GM23338 (cell line): ENCODE measurements around the gene ZBTB26. TPM values are rescaled to one million over a fixed set of nuclear protein-coding genes. Genes with fewer than 3 reads are reported as not detected.

ENCODE experiments used
- ATAC-seq: fragments of 200-7000 bp; cut with Tn5 transposase; 3 replicates; pipeline ENCODE4 v1.9.1; 2020
- DNase-seq: peaks from one replicate; pipeline ENCODE4 v3.0.0-alpha.2; 2015; ENCODE audit warnings: low spot score
- H2AFZ ChIP-seq: fragments of 200-600 bp; sonication (generic); 2 replicates; pipeline ENCODE4 v1.8.0; 2016; ENCODE audit warnings: antibody characterized with exemption, mild to moderate bottlenecking, moderate library complexity
- H3F3A ChIP-seq: fragments of 200-600 bp; sonication (generic); replicated peaks from 2 replicates; pipeline ENCODE4 v1.8.0; 2017; ENCODE audit warnings: antibody characterized with exemption, mixed run types, low read depth
- H3K27ac ChIP-seq: fragments of 200-600 bp; sonication (generic); 2 replicates; pipeline ENCODE4 v1.6.1; 2016; ENCODE audit warnings: low read depth
- H3K27me3 ChIP-seq: fragments of 200-600 bp; sonication (generic); 2 replicates; pipeline ENCODE4 v1.8.0; 2016; ENCODE audit warnings: mild to moderate bottlenecking, mixed run types, moderate library complexity; ENCODE audit not compliant: insufficient read depth
- H3K36me3 ChIP-seq: fragments of 200-600 bp; sonication (generic); 2 replicates; pipeline ENCODE4 v1.8.0; 2016; ENCODE audit warnings: mild to moderate bottlenecking; ENCODE audit not compliant: insufficient read depth
- H3K4me1 ChIP-seq: fragments of 200-600 bp; sonication (generic); 2 replicates; pipeline ENCODE4 v1.8.0; 2016; ENCODE audit warnings: mild to moderate bottlenecking, moderate library complexity; ENCODE audit not compliant: insufficient read depth
- H3K4me2 ChIP-seq: fragments of 200-600 bp; sonication (generic); 2 replicates; pipeline ENCODE4 v1.7.1; 2017; ENCODE audit warnings: mixed run types
- H3K4me3 ChIP-seq: fragments of 200-600 bp; sonication (generic); 2 replicates; pipeline ENCODE4 v1.6.1; 2016; ENCODE audit warnings: mixed run types
- H3K79me2 ChIP-seq: fragments of 200-600 bp; sonication (generic); replicated peaks from 2 replicates; pipeline ENCODE4 v1.8.0; 2017; ENCODE audit warnings: mild to moderate bottlenecking; ENCODE audit not compliant: insufficient read depth
- H3K9me2 ChIP-seq: fragments of 200-600 bp; sonication (generic); 2 replicates; pipeline ENCODE4 v1.8.0; 2017; ENCODE audit not compliant: insufficient read depth
- H4K20me1 ChIP-seq: fragments of 200-600 bp; sonication (generic); replicated peaks from 2 replicates; pipeline ENCODE4 v1.8.0; 2017; ENCODE audit warnings: mild to moderate bottlenecking; ENCODE audit not compliant: insufficient read depth
- H3K27ac Mint-ChIP-seq: 2 replicates; pipeline ENCODE4 v1.8.0; 2020; ENCODE audit warnings: inconsistent platforms, mild to moderate bottlenecking, moderate library complexity, mixed read lengths
- H3K27me3 Mint-ChIP-seq: 3 replicates; pipeline ENCODE4 v1.8.0; 2022; ENCODE audit warnings: low read depth, mild to moderate bottlenecking, moderate library complexity, mixed read lengths, inconsistent platforms; ENCODE audit not compliant: insufficient read depth, poor library complexity
- H3K36me3 Mint-ChIP-seq: 3 replicates; pipeline ENCODE4 v1.8.0; 2021; ENCODE audit warnings: low read depth, mild to moderate bottlenecking, inconsistent platforms, moderate library complexity, mixed read lengths
- H3K4me1 Mint-ChIP-seq: 3 replicates; pipeline ENCODE4 v1.8.0; 2020; ENCODE audit warnings: mild to moderate bottlenecking, inconsistent platforms, mixed read lengths
- H3K4me3 Mint-ChIP-seq: 3 replicates; pipeline ENCODE4 v1.8.0; 2021; ENCODE audit warnings: moderate library complexity, mild to moderate bottlenecking, inconsistent platforms, mixed read lengths
- H3K9me3 Mint-ChIP-seq: 3 replicates; pipeline ENCODE4 v1.8.0; 2020; ENCODE audit warnings: moderate library complexity, mild to moderate bottlenecking, inconsistent platforms, mixed read lengths
- CREB1 ChIP-seq: fragments of 250-450 bp; sonication (Bioruptor Pico); IDR thresholded peaks from 2 replicates; pipeline ENCODE4 v1.5.0; 2020; ENCODE audit warnings: low read depth, mild to moderate bottlenecking, moderate library complexity
- EZH2 ChIP-seq: fragments of 200-600 bp; sonication (generic); IDR thresholded peaks from one replicate; pipeline ENCODE4 v1.8.0; 2017; ENCODE audit warnings: antibody characterized with exemption, mild to moderate bottlenecking, low read depth; ENCODE audit not compliant: unreplicated experiment
- EZH2phosphoT487 ChIP-seq: fragments of 200-600 bp; sonication (generic); IDR thresholded peaks from one replicate; pipeline ENCODE4 v1.8.1; 2018; ENCODE audit warnings: antibody characterized with exemption; ENCODE audit not compliant: unreplicated experiment
- ZNF114 ChIP-seq: fragments of 250-450 bp; sonication (Bioruptor Pico); IDR thresholded peaks from 2 replicates; pipeline ENCODE4 v1.5.0; 2020; ENCODE audit warnings: mild to moderate bottlenecking, moderate library complexity
- ZNF331 ChIP-seq: fragments of 250-450 bp; sonication (Bioruptor Pico); IDR thresholded peaks from 2 replicates; pipeline ENCODE4 v1.5.0; 2020; ENCODE audit warnings: low read depth, mild to moderate bottlenecking, moderate library complexity
- polyA plus RNA-seq: library from polyadenylated mRNA; unstranded; fragments of >200 nt; fragmentation: Nextera tagmentation; extraction: Ambion mirVana; gene quantifications from 2 replicates; pipeline ENCODE4 v1.2.1, GENCODE V29; 2016
- total RNA-seq: library from RNA; depleted of rRNA; stranded (reverse); fragments of >200 nt; shearing (Covaris generic); gene quantifications from 2 replicates; pipeline ENCODE4 v1.2.3, GENCODE V29; 2014
- TF ChIP-seq, protein P1 (sequence below), 2 experiments: fragments of 200-600 bp in 1 of 2; sonication (generic) in 1 of 2; conservative IDR thresholded peaks; 2 replicates each; pipeline versions ENCODE4 v1.5.1 to v1.6.1; 2016 to 2017; ENCODE audit warnings: antibody characterized with exemption in 2 of 2, low read depth in 2 of 2, mild to moderate bottlenecking in 2 of 2, moderate library complexity in 1 of 2
- TF ChIP-seq, protein P2 (sequence below): IDR thresholded peaks from one replicate; pipeline ENCODE4 v1.6.1; 2018; ENCODE audit warnings: antibody characterized with exemption; ENCODE audit not compliant: unreplicated experiment
- TF ChIP-seq, protein P3 (sequence below): fragments of 250-450 bp; sonication (Bioruptor Pico); IDR thresholded peaks from 2 replicates; pipeline ENCODE4 v1.5.0; 2020; ENCODE audit warnings: mild to moderate bottlenecking, moderate library complexity

Gene ZBTB26
- total and polyA plus RNA-seq, 2 experiments from 2014 or later, result 3.0 to 9.0 TPM

DNA sequence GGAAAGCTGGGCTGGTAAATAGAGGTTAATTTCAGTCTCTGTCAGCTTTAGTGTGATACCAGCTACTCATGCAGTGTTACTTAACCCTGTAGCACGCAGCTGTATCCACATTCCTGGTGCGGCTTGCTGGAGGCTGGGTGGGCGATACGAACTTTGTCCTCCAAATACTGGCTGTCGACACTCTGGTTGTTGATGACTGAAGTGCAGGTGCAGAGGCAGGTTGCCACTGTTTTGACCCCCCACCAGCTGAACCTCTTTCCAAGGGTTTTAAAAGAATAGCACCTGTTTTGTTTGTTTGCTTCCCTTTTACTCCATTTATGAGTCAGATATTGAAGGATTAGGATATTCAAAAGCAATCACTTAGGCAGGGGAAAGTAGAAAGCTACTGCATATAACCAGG, 5.2 kb upstream of the ZBTB26 start:
- H3K27me3 Mint-ChIP-seq, result peaks cover 2% of the 10 kb centered on the region
- peaks cover 21% of the 10 kb centered on the region for H3K36me3 Mint-ChIP-seq
- no peaks in the 10 kb centered on the region for H3K9me3 Mint-ChIP-seq
- Histone ChIP-seq H3K4me1 (peaks cover 7% of the 10 kb centered on the region), H3K9me2 (no peaks in the 10 kb centered on the region), H3K27ac (peak overlapping the region; percentile 30; the same call in 1 of the 2 replicates), H2AFZ (no peak overlapping the region), H3K4me2 (no peak overlapping the region), H3K4me3 (no peak overlapping the region), H3K79me2 (peaks cover 74% of the 10 kb centered on the region), H3K27me3 (no peaks in the 10 kb centered on the region), H3K36me3 (peaks cover 4% of the 10 kb centered on the region; the same call in 1 of the 2 replicates), H3F3A (peaks cover 3% of the 10 kb centered on the region), H4K20me1 (peaks cover 13% of the 10 kb centered on the region)
- DNase-seq (no peak), ATAC-seq (no peak)
- peaks cover 15% of the 10 kb centered on the region for H3K4me1 Mint-ChIP-seq
- no peak overlapping the region for H3K27ac Mint-ChIP-seq
- no peak overlapping the region for H3K4me3 Mint-ChIP-seq
- TF ChIP-seq, protein P1, sequence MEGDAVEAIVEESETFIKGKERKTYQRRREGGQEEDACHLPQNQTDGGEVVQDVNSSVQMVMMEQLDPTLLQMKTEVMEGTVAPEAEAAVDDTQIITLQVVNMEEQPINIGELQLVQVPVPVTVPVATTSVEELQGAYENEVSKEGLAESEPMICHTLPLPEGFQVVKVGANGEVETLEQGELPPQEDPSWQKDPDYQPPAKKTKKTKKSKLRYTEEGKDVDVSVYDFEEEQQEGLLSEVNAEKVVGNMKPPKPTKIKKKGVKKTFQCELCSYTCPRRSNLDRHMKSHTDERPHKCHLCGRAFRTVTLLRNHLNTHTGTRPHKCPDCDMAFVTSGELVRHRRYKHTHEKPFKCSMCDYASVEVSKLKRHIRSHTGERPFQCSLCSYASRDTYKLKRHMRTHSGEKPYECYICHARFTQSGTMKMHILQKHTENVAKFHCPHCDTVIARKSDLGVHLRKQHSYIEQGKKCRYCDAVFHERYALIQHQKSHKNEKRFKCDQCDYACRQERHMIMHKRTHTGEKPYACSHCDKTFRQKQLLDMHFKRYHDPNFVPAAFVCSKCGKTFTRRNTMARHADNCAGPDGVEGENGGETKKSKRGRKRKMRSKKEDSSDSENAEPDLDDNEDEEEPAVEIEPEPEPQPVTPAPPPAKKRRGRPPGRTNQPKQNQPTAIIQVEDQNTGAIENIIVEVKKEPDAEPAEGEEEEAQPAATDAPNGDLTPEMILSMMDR (conservative IDR thresholded peaks at IDR 0.05; ENCODE audit: low read depth in 2 of 2), result no peak
- TF ChIP-seq ZNF114 (CRISPR knock-in tag), result no peak
- TF ChIP-seq EZH2, result no peak
- TF ChIP-seq CREB1 (CRISPR knock-in tag), result no peak
- TF ChIP-seq EZH2phosphoT487, result no peak
- TF ChIP-seq ZNF331 (CRISPR knock-in tag), result no peak
- TF ChIP-seq, protein P2, sequence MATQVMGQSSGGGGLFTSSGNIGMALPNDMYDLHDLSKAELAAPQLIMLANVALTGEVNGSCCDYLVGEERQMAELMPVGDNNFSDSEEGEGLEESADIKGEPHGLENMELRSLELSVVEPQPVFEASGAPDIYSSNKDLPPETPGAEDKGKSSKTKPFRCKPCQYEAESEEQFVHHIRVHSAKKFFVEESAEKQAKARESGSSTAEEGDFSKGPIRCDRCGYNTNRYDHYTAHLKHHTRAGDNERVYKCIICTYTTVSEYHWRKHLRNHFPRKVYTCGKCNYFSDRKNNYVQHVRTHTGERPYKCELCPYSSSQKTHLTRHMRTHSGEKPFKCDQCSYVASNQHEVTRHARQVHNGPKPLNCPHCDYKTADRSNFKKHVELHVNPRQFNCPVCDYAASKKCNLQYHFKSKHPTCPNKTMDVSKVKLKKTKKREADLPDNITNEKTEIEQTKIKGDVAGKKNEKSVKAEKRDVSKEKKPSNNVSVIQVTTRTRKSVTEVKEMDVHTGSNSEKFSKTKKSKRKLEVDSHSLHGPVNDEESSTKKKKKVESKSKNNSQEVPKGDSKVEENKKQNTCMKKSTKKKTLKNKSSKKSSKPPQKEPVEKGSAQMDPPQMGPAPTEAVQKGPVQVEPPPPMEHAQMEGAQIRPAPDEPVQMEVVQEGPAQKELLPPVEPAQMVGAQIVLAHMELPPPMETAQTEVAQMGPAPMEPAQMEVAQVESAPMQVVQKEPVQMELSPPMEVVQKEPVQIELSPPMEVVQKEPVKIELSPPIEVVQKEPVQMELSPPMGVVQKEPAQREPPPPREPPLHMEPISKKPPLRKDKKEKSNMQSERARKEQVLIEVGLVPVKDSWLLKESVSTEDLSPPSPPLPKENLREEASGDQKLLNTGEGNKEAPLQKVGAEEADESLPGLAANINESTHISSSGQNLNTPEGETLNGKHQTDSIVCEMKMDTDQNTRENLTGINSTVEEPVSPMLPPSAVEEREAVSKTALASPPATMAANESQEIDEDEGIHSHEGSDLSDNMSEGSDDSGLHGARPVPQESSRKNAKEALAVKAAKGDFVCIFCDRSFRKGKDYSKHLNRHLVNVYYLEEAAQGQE, result no peak
- TF ChIP-seq, protein P3, sequence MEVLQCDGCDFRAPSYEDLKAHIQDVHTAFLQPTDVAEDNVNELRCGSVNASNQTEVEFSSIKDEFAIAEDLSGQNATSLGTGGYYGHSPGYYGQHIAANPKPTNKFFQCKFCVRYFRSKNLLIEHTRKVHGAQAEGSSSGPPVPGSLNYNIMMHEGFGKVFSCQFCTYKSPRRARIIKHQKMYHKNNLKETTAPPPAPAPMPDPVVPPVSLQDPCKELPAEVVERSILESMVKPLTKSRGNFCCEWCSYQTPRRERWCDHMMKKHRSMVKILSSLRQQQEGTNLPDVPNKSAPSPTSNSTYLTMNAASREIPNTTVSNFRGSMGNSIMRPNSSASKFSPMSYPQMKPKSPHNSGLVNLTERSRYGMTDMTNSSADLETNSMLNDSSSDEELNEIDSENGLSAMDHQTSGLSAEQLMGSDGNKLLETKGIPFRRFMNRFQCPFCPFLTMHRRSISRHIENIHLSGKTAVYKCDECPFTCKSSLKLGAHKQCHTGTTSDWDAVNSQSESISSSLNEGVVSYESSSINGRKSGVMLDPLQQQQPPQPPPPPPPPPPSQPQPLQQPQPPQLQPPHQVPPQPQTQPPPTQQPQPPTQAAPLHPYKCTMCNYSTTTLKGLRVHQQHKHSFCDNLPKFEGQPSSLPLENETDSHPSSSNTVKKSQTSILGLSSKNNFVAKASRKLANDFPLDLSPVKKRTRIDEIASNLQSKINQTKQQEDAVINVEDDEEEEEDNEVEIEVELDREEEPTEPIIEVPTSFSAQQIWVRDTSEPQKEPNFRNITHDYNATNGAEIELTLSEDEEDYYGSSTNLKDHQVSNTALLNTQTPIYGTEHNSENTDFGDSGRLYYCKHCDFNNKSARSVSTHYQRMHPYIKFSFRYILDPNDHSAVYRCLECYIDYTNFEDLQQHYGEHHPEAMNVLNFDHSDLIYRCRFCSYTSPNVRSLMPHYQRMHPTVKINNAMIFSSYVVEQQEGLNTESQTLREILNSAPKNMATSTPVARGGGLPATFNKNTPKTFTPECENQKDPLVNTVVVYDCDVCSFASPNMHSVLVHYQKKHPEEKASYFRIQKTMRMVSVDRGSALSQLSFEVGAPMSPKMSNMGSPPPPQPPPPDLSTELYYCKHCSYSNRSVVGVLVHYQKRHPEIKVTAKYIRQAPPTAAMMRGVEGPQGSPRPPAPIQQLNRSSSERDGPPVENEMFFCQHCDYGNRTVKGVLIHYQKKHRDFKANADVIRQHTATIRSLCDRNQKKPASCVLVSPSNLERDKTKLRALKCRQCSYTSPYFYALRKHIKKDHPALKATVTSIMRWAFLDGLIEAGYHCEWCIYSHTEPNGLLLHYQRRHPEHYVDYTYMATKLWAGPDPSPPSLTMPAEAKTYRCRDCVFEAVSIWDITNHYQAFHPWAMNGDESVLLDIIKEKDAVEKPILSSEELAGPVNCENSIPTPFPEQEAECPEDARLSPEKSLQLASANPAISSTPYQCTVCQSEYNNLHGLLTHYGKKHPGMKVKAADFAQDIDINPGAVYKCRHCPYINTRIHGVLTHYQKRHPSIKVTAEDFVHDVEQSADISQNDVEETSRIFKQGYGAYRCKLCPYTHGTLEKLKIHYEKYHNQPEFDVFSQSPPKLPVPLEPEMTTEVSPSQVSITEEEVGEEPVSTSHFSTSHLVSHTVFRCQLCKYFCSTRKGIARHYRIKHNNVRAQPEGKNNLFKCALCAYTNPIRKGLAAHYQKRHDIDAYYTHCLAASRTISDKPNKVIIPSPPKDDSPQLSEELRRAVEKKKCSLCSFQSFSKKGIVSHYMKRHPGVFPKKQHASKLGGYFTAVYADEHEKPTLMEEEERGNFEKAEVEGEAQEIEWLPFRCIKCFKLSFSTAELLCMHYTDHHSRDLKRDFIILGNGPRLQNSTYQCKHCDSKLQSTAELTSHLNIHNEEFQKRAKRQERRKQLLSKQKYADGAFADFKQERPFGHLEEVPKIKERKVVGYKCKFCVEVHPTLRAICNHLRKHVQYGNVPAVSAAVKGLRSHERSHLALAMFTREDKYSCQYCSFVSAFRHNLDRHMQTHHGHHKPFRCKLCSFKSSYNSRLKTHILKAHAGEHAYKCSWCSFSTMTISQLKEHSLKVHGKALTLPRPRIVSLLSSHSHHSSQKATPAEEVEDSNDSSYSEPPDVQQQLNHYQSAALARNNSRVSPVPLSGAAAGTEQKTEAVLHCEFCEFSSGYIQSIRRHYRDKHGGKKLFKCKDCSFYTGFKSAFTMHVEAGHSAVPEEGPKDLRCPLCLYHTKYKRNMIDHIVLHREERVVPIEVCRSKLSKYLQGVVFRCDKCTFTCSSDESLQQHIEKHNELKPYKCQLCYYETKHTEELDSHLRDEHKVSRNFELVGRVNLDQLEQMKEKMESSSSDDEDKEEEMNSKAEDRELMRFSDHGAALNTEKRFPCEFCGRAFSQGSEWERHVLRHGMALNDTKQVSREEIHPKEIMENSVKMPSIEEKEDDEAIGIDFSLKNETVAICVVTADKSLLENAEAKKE (CRISPR knock-in tag), result no peak
